AG10803 (cell line): Measurements from ENCODE around the gene FBXL17.

Experiments
- DNase-seq: peaks from one replicate; pipeline ENCODE4 v3.0.0; 2010; ENCODE audit warnings: low read depth
- H3K4me3 ChIP-seq: 2 replicates; pipeline ENCODE4 v1.5.1; 2011; ENCODE audit warnings: mild to moderate bottlenecking, low read length, control low read depth
- CTCF ChIP-seq: conservative IDR thresholded peaks from 2 replicates; pipeline ENCODE4 v1.5.1; 2011; ENCODE audit warnings: mild to moderate bottlenecking, low read length, control low read depth, inconsistent platforms

Gene FBXL17

DNA sequence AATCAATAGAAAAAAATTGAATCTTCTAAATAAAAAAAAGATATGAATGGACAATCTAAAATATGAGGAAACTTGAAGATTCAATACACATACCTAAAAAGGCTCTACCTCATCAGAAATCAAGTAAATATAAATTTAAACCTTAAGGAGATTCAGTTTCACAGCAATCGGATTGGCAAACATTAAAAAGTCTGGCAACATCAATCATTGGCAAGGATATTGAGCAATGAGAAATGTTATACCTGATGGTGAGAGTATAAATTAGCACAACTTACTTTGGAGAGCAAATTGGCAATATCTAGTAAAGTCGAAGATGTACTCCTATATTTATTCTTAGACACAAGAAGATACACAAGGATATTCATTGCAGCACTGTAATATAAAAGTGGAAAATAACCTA, 436.8 kb downstream of the FBXL17 start:
- no peak overlapping the region for H3K4me3 ChIP-seq
- TF ChIP-seq CTCF: no peak
- no peak for DNase-seq

DNA sequence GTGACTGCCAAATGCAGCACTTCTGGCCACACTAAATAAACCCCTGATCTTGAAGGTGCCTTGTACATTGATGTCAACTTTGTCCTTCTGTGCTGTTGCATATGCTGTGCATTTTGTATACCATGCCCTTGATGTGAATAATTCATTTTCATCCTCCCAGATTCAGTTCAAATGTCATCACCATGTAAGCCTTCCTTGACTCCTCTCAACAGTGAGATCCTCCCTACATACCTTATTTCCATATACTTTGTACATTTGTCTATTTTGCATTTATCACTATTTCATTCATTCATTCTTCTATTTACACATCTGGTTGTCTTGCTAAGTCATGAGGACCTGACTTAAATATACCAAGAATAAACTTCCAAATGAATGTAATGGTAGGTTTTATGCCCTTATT, 438.0 kb downstream of the FBXL17 start:
- no peak for DNase-seq
- no peak for TF ChIP-seq CTCF
- H3K4me3 ChIP-seq: no peak overlapping the region

DNA sequence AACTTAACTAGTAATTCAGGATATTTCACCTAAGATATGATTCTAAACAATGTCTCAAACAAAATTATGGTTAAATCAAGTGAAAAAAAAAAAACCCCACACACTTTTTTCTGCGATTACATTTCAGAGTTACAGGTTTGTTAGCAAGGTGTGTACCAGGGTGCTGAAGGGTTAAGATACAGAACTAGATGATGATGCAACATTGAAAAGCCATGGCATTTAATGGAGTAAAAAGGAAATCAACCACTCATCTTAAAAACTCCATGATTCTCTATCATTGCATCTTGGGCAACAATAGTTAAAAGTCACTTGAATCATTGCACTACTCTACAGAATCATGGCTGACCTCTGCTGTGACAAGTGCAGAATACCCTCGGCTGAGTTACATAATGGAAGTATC, 440.9 kb downstream of the FBXL17 start:
- no peak overlapping the region for H3K4me3 ChIP-seq
- no peak for DNase-seq
- TF ChIP-seq CTCF: no peak

DNA sequence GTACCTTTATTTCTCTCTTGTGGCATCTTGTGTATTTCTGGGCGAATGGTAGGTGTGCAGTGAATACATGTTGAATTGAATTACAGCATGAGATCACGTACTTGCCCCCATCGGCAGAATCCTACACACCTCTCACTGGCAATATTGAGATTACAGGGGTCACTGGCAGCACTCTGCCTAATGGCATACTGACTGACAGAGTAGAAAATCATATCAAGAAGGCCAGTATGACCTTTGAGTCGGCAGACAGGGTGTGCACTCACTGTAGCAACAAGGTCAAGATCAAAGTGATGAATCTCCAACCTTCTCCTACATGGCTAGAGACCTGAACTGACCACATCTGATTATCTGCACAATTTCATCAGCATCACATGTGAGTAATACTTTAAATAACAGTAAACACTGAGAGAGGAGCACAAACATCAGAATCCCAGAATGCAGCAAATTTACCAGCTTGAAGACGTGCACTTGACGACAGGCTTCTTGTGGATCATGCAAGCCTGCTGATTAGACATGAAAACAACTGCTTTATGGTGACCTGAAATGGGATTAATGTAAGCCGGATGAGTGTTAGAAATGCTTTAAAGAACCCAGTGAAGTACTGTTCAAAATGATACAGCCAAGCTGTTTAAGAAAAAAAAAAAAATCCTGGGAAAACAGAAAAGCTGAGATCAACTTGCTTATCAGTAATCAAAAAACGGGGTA, 444.1 kb downstream of the FBXL17 start:
- no peak for TF ChIP-seq CTCF
- DNase-seq: no peak
- no peak overlapping the region for H3K4me3 ChIP-seq

GRCh38 chr5:107937204-107937603, 444.7 kb downstream of the FBXL17 start:
- no peak overlapping the region for H3K4me3 ChIP-seq

DNA sequence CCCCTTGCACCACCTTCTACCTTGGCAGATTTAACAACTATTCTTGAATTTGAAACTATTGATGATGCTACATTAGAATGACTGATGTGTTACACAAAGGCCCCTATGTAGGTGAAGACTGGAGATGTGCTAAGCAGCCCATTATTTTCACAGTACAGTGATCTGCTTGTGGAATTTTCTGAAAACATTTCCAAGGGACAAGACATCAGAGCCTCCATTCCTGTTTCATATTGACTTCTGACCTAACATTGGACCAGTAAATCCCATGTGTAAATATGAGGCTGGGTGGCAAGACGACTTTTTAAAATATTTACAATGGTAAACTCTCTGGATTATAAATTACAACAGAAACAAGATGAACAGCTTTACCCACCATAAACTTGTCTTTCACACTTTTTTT, 445.4 kb downstream of the FBXL17 start:
- no peak for DNase-seq
- no peak for TF ChIP-seq CTCF

More at GRCh38 chr5:107937204-107937603, 444.7 kb downstream of the FBXL17 start:
- TF ChIP-seq CTCF: no peak
- DNase-seq: no peak

DNA sequence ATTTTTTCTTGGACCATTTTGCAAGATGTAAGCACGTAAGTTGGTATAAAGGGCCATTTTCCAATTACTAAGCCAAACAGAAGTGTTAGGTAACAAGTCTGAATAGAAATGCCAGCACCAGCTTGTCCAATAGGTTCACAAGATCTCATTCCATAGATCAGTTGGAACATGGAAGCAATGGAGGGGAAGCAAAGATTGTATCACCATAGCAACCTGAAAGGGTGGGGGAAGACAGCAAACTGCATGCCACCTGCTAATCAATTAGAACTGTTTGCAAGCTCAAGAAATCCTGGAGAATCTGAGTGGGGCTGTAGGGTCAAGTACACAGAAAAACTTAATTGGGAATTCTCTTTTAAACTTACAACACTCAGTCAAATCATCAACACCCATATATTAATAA, 446.3 kb downstream of the FBXL17 start:
- no peak overlapping the region for H3K4me3 ChIP-seq
- no peak for TF ChIP-seq CTCF
- DNase-seq: no peak

More for the DNA sequence above, 445.4 kb downstream of the FBXL17 start:
- H3K4me3 ChIP-seq: no peak overlapping the region
